ENCODE results near the gene CDKAL1. TPM values are rescaled to one million over a fixed set of nuclear protein-coding genes. Genes with fewer than 3 reads are reported as not detected.

Gene CDKAL1
- total and polyA plus RNA-seq, 2 of the 8 experiments (the other 6 are each of a cell fraction or from before 2014, with no cell fraction given) = 8.4 to 24.6 TPM

DNA sequence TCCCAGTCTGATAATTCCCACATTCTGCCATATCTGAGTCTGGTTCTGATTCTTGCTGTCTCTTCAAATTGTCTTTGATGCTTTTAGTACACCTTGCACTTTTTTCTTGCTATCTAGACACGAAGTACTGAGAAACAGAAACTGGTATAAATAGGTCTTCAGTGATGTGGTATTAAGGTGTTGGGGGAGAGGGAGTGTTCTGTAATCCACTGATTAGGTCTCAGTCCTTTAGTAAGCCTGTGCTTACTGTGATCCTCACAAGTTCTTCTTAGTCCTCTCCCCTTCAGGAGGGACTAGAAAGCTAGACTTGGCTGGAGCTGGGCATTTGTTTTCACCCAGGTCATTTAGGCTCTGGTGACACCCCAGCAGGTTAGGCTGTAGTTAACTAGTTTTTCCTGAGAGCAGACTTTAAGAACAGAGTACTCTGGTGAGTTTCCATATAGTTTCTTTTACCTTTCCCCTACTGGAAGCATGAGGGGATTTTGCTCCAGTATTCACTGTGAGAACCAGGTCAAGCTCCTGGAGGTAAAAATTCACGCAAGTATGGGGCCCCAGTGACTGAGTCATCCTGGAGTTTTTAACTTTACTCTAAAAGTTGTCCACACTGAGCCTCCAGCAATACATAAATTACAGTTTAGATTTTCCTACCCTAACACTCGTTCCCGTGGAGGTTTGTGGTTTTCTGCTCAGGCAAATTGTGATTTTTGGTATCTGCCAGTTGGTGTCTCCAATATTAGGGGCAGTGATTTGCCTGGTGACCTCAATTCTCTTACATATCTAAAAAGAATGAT is 154.6 kb downstream of the CDKAL1 start:
- Histone ChIP-seq H3K79me1 (ENCODE audit: low read depth, low read length) (no peaks in the 10 kb centered on the region), H3K27me3 (replicated peaks in 1 of 4; ENCODE audit: control insufficient read depth in 3 of 4, extremely low read depth in 1 of 4, insufficient read depth in 3 of 4, low read length in 3 of 4) (no peaks in the 10 kb centered on the region), H3K9ac (replicated peaks in 1 of 4; ENCODE audit: extremely low read depth in 1 of 4, low read depth in 3 of 4, low read length in 3 of 4) (no peak overlapping the region), H3K4me3 (ENCODE audit: extremely low read depth in 1 of 4, insufficient read depth in 2 of 4, low read depth in 3 of 4, low read length in 4 of 4) (no peak overlapping the region), H2BK15ac (ENCODE audit: low read length) (no peak overlapping the region), H2BK12ac (ENCODE audit: low read depth, low read length) (no peak overlapping the region), H2BK20ac (ENCODE audit: low read length) (no peak overlapping the region), H3K36me3 (ENCODE audit: control insufficient read depth in 2 of 4, insufficient read depth in 4 of 4, low read length in 3 of 4) (no peaks in the 10 kb centered on the region), H4K91ac (replicated peaks; ENCODE audit: insufficient read length, low read length) (no peak overlapping the region), H3K9me3 (ENCODE audit: insufficient read depth in 2 of 2, low read depth in 1 of 2, low read length in 1 of 2) (no peaks in the 10 kb centered on the region), H3K23me2 (ENCODE audit: low read depth, low read length) (no peaks in the 10 kb centered on the region; the same call in 1 of the 2 replicates), H2BK5ac (ENCODE audit: low read depth, low read length) (no peak overlapping the region), H3K4me1 (replicated peaks in 1 of 4; ENCODE audit: control insufficient read depth in 3 of 4, insufficient read depth in 4 of 4, low read length in 3 of 4) (peaks cover 0 to 11% (median 3%) of the 10 kb centered on the region in 4 experiments; a peak in 3 of 7 replicates), H3K79me2 (ENCODE audit: control insufficient read depth in 1 of 2, insufficient read depth in 2 of 2, low read length in 2 of 2) (peaks cover 0 to 16% of the 10 kb centered on the region in 2 experiments; a peak in 2 of 4 replicates), H2AFZ (ENCODE audit: low read length) (no peak overlapping the region), H2AK5ac (ENCODE audit: low read depth, low read length) (no peak overlapping the region), H3K23ac (ENCODE audit: insufficient read length) (no peak overlapping the region), H4K8ac (ENCODE audit: extremely low read depth, insufficient read depth, low read length) (no peak overlapping the region), H3K56ac (replicated peaks; ENCODE audit: insufficient read length, low read depth, low read length) (no peak overlapping the region), H3K4me2 (ENCODE audit: insufficient read depth in 1 of 2, low read depth in 2 of 2, low read length in 2 of 2) (no peak overlapping the region), H4K20me1 (replicated peaks in 1 of 2; ENCODE audit: control insufficient read depth in 1 of 2, insufficient read depth in 2 of 2, low read length in 2 of 2) (peaks cover 0 to 2% of the 10 kb centered on the region in 2 experiments), H3K14ac (ENCODE audit: insufficient read length) (no peak overlapping the region), H2BK120ac (replicated peaks; ENCODE audit: low read depth, low read length) (no peak overlapping the region), H3K4ac (replicated peaks; ENCODE audit: insufficient read length, low read depth, low read length) (peak overlapping the region; percentile 35), H3K18ac (ENCODE audit: extremely low read depth, low read length) (no peak overlapping the region), H4K5ac (ENCODE audit: insufficient read length, low read depth, low read length) (no peak overlapping the region), H3K27ac (ENCODE audit: low read depth, low read length) (no peak overlapping the region)
- ChIA-PET POLR2A (ENCODE audit: partially characterized antibody) (no interaction called here), CTCF (ENCODE audit: partially characterized antibody) (interaction anchor here (0.7 kb wide), 1 partner anchor 11 kb away, joined by 3 read pairs; no protein-coding TSS in a partner anchor)
- WGBS, 2 experiments (ENCODE audit: extremely low coverage in 1 of 2, insufficient coverage in 1 of 2, insufficient read length in 1 of 2, insufficient replicate concordance in 2 of 2, low coverage in 1 of 2, low lambda C conversion rate in 2 of 2, missing lambda C conversion rate in 1 of 2) = 71% methylated on average over 4 of the region's 4 CpGs; no CpG with 5 or more reads in 1 of the 2 experiments
- DNase-seq (ENCODE audit: low read depth in 1 of 2, low spot score in 2 of 2) (no peak), FAIRE-seq (no peak)
- TF ChIP-seq POLR2AphosphoS5 (IDR thresholded peaks at IDR 0.05; ENCODE audit: low read depth, low read length) (no peak), TBP (IDR thresholded peaks at IDR 0.05; ENCODE audit: low read depth, low read length) (no peak), ZNF274 (IDR thresholded peaks at IDR 0.05; ENCODE audit: borderline replicate concordance, extremely low read depth, low read length) (no peak), SIN3A (conservative IDR thresholded peaks at IDR 0.05 in 1 of 2, IDR thresholded peaks at IDR 0.05 in 1 of 2; ENCODE audit: low read depth in 1 of 2, low read length in 2 of 2) (no peak), HDAC6 (IDR thresholded peaks at IDR 0.05; ENCODE audit: low read depth, low read length) (no peak), YY1 (IDR thresholded peaks at IDR 0.05; ENCODE audit: low read depth, low read length) (no peak), MAFK (IDR thresholded peaks at IDR 0.05; ENCODE audit: low read depth, low read length) (no peak), PHF8 (conservative IDR thresholded peaks at IDR 0.05; ENCODE audit: low read depth, low read length) (no peak), POU5F1 (IDR thresholded peaks at IDR 0.05; ENCODE audit: low read depth, low read length) (no peak)
- TF ChIP-seq, protein P1, sequence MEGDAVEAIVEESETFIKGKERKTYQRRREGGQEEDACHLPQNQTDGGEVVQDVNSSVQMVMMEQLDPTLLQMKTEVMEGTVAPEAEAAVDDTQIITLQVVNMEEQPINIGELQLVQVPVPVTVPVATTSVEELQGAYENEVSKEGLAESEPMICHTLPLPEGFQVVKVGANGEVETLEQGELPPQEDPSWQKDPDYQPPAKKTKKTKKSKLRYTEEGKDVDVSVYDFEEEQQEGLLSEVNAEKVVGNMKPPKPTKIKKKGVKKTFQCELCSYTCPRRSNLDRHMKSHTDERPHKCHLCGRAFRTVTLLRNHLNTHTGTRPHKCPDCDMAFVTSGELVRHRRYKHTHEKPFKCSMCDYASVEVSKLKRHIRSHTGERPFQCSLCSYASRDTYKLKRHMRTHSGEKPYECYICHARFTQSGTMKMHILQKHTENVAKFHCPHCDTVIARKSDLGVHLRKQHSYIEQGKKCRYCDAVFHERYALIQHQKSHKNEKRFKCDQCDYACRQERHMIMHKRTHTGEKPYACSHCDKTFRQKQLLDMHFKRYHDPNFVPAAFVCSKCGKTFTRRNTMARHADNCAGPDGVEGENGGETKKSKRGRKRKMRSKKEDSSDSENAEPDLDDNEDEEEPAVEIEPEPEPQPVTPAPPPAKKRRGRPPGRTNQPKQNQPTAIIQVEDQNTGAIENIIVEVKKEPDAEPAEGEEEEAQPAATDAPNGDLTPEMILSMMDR (IDR thresholded peaks at IDR 0.05; ENCODE audit: control extremely low read depth in 1 of 3, insufficient read depth in 1 of 3, low read depth in 1 of 3, low read length in 3 of 3) = no peak

All from H1 (cell line).